Right lobe of liver (tissue), 4 donors: Measurements from ENCODE around the gene SH3RF2.

Experiments
- CTCF ChIP-seq, 4 donors: fragments of 200-600 bp in 3 of 4; fragments of 450-650 bp in 1 of 4; IDR thresholded peaks; one replicate each; pipeline versions ENCODE4 v1.5.1 to v1.8.0; 2016 to 2022; ENCODE audit warnings: antibody characterized with exemption in 4 of 4, mild to moderate bottlenecking in 2 of 4
- POLR2A ChIP-seq: fragments of 450-650 bp; IDR thresholded peaks from one replicate; pipeline ENCODE4 v1.6.1; 2017; ENCODE audit warnings: antibody characterized with exemption, mild to moderate bottlenecking
- donor health status: DM: no; HTN: no; CAD: no.
- donor health status: DM: no; HTN: no; CAD: no.
- donor health status: DM: no; HTN: yes; CAD: no.

GRCh38 chr5:145960848-145961600 is 24.6 kb downstream of the SH3RF2 start:
- TF ChIP-seq CTCF (IDR thresholded peaks at IDR 0.05) (no peak), POLR2A (no peak)
